ENCODE results near the gene NAXE.
"Not testable (repeated sequence)": the region's sequence is repeated elsewhere in the genome, so short reads cannot be mapped to it uniquely, and the experiment has no call there.

Gene NAXE

DNA sequence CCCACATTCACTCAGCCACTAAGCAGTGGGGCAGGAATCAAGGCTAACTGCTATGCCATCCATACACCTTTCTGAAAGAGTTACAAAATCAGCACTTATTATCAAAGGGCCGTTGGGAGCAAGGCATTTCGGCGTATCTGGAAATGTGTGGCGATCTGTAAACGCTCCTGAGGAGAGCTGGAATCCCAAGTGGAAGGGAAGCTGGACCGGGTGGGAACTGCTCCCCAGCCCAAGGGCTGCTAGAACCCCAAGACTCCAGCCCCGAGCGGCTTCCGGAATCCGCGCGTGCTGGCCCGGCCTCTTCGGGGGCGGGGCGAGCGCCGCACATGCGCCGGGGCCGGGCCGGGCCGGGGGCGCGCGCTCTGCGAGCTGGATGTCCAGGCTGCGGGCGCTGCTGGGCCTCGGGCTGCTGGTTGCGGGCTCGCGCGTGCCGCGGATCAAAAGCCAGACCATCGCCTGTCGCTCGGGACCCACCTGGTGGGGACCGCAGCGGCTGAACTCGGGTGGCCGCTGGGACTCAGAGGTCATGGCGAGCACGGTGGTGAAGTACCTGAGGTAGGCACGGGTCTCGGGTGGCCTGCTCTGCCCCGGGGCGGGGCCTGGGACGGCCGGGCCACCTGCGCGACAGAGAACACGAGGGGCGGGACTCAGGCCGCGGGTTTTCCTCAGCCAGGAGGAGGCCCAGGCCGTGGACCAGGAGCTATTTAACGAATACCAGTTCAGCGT, at the start of gene NAXE:
Gene NAXE (plus strand): TSS at position 345 of the 726 bp plus-strand sequence. CDS start 29 bp downstream, at position 374.
- peak; percentile 72 for DNase-seq

DNA sequence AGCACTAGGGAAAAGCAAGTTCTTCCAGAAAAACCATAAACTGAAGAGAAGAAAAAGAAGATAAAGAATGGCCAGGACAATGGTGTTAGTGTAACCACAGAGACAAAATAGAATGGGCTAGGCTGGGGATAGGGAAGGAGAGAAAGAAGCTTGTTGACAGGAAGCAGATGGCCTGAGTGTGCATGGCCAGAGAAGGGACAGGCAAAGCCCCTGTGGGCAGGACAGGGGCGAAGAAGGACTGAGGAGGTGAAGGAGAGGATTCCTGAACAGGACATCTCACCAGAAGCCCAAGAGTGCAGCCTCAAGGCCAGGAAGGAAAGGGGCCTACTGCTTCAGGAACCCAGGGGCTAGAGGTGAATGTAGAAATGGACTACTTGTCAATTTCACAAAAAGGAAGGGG, 48.5 kb upstream of the NAXE start:
- no peak for DNase-seq

DNA sequence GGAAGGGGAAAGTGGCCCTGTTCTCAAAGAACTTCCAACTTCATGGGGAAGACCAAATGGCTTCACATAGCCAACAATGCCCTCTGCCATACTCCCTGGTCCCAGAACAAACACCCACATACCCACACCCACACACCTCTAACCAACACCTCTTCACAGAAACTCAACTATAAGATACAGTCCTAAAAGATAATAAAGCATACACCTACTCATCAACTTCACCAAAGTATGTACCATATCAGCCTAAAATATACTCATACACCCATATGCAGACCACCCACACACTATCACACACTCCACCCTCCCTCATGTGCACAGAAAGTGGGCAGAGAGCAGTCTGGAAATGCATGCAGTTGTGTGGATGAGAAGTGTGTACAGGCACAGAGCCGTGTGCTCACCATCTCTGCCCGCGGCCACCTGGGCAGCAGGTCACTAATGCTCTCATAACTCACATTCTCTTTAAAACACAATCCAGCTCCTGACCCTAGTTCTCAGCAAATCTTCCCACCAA, 46.9 kb upstream of the NAXE start:
- no peak for DNase-seq

DNA sequence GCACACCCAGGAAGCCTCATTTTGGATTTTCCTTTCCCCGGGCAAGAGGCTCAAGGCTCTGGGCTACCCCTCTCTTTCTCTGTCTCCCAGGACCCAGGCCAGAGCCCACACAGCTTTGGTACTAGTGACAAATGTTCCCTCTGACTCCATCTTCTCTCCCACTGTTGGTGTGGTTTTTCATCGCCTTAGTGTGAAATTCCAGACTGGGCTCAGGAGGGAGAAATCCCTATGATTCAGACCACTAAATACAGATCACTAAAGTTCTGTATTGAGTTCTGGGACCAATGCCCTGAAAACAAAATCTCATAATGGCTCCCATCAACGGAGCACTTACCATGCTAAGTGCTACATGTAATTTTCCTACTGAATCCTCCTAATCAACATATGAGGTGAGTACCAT, 45.3 kb upstream of the NAXE start:
- DNase-seq = no peak

DNA sequence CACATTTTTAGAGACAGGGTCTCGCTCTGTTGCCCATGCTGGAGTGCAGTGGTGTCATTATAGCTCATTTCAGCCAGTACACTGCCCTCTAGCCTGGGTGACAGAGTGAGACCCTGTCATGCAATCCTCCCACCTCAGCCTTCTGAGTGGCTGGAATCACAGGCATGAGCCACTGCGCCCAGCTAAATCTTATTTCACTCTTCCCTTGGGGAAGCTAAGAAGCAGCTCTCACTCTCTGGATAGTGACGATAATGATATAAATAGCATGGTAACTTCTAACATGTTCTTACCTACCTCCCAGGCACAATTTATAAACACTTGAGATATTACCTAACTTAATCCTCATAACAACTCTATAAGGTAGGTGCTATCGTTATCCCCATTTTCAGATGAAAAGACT, 44.1 kb upstream of the NAXE start:
- DNase-seq = no peak

DNA sequence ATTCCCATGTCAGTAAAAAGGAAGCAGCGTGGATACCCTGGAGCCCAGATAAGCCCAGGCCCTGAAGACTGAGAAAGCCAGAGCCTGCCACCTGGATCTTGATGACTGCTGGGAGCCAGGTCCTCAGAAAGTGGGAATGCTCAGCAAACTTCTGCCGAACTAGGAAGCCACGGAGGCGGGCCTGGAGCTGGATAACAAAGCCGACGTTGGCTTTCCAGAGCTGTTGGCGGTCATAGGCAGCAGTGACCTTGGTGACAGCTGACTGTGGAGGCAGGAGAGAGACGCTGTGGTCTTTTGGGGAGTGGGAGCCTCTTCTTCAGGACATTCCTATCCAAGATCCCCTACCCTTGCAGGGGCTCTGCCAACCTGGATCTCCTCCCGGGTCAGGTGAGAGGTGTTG, 43.6 kb upstream of the NAXE start:
- no peak for DNase-seq

DNA sequence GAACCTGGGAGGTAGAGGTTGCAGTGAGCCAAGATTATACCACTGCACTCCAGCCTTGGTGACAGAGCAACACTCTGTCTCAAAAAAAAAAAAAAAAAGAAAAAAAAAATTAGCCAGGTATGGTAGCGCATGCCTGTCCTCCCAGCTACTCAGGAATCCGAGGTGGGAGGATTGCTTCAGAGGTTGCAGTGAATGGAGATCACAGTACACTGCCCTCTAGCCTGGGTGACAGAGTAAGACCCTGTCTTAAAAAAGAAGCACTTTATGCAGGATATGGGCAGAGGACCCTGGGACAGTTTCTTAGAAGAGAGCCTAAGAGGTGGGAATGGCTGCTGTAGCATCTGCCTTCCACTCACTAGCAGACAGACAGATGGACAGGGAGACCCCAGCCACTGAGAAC, 42.2 kb upstream of the NAXE start:
- DNase-seq = no peak

DNA sequence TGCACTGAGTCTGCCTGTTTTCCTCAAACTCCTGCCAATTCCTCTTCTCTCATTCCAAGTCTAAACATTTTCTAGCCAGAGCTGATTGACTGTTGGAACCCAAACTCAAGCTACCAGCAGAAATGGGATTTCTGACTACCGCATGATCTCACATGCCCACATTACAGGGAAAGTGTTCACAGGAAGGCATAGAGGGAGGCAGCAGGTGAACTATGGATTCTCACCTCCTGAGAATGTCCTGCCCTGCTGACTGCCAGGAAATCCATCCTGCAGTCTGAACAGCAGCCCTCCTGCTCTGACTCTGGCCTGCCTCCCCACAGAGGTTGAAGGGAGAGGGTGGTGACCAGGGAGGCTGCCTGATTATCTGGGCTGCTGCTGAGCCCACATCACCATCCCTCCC, 41.7 kb upstream of the NAXE start:
- no peak for DNase-seq

DNA sequence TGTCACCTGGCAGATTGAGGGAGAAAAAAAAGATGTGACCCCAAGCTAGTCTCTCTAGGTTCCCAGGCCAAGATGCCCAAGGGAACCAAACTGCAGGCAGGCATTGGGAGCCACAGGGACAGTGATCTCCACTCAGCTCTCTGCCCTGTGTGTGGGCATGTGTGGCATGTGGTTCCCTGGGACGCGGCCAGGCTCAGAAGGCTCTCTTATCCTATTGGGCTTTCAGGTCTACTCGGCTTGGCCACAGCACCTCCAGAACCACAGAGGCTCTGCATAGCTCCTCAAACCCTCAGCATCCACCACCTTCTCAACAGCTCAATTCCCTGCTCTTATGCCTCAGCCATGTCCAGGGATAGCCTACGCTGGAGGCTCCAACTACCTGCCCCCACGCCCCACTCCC, 41.2 kb upstream of the NAXE start:
- DNase-seq = no peak

DNA sequence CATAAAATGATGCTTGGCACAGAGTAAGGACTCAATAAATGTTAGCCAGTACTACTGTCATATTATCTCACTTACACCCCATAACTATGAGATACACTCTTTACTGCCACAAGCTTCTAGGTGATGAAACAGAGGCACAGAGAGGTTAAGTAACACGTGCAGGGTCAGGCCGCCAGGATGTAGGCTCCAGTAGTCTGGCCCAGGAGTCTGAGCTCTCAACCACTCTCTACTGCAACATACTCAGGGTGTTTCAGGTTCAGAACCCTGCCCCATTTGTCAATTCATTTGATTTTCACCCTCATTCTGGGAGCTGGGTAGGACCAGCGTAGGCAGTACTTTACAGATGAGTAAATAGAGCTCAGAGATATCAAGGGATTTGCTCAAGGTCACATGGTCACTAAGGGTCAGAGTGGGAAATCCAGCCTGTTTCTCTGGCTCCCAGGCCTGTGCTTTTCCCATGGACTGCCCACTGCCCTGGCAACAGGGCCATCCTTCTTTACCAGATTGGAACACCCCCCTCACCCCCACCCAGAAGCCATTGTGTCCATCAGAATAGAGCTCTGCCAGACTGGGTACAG, 40.4 kb upstream of the NAXE start:
- no peak for DNase-seq

DNA sequence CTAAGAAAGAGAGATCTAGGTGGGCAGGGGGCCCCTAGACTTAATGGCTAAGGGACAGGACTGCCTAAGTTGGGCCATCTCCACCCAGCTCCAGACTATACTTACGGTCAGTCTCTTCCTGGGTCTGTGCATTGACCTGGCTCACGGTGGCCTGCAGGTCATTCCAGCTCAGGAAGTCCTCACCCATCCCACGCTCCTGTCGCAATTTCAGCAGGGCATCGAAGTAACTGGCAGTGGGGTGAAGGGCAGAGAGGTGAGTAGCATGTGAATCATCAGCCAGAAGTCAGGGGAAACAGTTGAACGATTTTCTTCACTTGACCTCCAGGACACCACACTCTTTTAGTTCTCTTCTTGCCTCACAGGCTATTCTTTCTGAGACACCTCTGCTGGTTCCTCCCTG, 39.7 kb upstream of the NAXE start:
- no peak for DNase-seq

DNA sequence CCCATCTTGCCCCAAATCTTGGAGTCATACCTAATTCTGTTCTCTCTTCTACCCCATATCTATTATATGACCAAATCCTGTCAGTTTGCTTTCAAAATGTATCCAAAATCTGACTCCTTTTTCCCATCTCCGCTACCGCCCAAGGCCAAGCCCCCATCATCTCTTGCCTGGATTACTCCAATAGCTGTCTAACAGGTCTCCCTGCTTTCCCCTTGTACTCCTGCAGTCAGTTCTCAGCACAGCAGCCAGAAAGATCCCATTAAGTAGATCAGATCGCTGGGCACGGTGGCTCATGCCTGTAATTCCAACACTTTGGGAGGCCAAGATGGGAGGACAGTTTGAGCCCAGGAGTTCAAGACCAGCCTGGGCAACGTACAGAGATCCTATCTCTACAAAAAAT, 39.1 kb upstream of the NAXE start:
- no peak for DNase-seq

DNA sequence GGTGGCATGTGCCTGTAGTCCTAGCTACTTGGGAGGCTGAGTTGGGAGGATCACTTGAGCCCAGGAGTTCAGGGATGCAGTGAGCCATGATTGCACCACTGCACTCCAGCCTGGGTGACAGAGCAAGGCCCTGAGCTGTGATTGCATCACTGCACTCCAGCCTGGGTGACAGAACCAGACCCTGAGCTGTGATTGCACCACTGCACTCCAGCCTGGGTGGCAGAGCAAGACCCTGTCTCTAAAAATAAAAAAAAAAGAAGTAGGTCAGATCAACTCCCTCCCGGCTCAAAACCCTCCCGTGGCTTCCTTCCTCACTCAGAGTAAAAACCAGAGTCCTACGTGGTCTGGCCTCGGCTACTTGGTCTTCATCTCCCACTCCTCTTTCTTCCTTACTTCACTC, 38.6 kb upstream of the NAXE start:
- DNase-seq = not testable (repeated sequence)

DNA sequence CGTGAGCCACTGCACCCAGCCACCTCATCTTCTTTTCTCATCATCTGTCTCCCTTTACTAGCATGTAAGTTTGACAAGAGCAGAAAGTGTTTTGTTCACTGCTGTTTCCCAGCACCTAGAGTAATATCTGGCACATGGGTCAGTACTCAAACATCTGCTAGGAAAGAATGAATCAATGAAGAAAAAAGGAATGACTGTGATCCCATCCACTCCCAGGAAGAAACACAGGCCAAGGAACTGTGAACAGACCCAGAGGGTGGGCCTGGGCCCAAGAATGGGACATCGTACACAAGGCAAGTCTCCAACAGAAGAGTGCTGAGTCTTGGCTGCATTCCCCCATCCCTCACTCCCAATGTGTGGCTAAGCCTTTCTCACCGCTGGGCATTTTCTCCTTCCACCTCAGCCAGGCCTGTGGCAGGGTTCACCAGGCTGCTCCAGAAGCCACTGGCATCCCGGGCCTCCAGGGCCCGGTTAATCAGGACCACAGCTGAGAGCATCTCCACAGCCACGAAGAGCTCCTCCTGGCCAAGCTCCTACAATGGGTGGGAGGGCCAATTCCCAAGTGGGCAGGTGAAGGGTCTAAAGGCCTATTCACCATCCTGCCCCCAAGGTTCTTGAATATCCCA, 37.6 kb upstream of the NAXE start:
- DNase-seq = no peak

DNA sequence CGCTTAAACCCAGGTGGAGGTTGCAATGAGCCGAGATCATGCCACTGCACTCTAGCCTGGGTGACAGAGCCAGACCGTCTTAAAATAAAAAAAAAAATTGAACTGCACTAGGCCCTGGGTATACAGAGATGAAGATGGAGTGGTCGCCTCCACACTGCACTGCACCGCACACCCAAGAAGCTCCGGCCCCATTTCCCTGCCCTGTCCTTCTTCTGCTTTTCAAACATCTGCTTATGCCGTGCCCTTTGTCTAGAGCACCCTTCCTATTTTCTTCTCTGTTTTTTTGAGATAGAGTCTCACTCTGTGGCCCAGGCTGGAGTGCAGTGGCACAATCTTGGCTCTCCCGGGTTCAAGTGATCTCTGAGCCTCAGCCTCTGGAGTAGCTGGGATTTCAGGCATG, 36.6 kb upstream of the NAXE start:
- no peak for DNase-seq

DNA sequence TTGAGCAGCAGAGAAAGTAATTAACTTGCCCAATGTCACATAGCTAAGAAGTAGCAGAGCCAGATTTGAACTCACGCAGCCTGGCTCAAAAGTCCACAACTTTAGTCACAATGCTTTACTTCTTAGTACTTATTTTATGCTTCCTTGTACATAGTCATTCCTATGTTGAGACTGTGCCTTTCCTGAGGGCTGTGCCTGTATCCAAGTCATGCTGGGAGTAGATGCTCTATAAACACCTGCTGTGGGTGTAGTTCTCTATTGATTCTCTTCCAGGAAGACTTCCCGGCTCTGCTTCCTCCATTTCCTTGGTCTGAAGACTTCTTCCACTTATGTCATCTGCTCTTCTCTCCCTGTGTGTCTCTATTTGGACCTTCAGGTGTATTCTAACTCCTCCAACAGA, 35.9 kb upstream of the NAXE start:
- no peak for DNase-seq

DNA sequence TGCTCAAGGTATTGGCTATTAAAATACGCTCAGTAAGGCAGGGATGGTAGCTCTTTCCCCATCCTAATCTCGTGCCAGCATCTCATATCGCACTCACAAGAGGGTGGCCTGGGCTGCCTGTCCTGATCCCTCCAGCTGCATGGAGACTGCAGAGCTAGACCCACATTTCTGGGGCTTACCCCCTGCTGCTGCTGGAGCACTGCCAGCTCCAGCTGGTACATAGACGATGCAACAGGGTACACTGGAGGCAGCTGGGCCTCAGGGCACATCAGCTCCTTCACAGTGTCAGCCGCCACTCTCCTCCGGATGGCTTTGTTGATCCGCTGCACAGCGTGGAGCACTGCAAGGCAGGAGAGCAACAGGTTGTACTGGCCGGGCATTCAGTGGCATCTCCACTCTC, 35.2 kb upstream of the NAXE start:
- DNase-seq = no peak

DNA sequence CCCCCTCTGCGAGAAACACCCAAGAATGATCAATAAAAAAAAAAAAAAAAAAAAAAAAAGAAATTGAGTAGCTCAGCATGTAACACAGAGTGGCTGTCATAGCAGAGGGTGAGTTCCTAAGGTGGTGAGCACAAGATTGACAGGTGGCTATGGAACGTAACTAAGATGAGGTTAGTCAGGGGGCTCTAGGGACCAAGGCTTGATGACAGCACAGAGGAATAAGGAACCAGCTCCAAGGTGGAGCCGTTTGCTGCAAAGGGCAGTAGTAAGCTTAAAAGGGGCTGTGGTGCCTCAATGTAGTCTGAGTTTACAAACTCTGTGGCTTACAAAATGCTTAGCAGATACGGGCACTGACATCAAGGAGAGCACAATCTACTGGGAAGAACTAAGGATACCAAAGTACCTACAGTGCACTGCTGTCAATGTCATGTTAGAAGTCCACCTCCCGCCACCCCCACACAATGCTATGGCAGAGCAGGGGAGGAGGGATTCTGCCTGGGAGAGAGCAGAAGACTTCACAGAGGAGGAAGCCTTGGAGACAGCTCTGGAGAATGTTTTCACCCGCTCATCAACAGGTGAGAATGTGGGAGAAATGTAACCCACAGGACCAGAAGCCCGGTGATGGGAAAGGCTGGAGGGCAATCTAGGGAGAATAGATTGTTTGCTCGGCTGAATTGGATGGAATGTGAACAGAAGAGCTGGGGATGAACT, 32.3 kb upstream of the NAXE start:
- no peak for DNase-seq

DNA sequence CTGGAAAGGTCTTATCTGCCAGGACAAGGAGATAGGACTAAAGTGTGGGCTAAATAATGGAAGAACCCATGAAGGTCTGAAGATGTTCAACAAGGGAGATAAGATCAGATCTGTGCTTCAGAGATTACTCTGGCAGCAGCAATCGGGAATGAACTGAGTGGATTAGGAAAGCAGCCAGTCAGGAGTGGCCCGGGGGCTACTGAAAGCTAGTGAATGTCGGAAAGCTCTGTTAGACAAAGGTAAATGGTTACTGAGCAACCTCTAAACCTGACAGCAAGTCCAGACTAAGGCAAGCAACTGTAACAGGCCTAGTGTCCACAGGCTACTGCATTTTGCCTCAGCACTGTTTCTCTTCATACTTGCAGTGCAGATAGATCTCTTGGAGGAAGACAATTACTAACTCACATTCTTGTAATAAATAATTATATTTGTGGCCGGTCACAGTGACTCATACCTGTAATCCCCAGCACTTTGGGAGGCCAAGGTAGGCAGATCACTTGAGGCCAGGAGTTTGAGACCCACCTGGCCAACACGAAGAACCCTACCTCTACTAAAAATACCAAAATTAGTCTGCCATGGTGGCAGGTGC, 31.7 kb upstream of the NAXE start:
- no peak for DNase-seq

DNA sequence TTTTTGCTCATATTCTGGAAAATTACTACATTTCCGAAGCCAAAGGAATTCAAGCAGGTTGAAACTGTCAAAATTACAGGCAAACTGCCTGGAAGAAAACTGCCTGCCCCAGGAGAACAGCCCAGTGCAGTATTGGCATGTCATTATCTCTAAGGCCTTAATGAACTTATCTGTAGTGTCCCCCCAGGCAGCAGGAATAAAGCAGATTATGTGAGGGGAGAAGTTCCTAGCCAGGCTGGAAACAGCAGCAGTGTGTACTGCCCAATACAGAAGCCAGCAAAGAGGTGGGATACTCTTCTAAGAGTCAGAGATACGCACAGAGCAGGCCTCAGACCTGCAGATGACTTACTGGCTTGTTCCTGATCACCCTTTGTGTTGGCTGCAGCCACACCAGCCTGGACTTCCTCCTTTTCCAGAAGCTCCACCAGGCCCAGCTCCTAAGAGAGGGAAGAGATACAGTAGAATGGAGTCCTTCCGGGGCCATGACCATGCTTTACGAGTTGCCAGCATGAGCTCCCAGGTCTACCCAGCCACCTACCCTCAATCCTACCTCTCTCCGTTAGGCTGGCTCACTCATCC, 30.9 kb upstream of the NAXE start:
- no peak for DNase-seq

DNA sequence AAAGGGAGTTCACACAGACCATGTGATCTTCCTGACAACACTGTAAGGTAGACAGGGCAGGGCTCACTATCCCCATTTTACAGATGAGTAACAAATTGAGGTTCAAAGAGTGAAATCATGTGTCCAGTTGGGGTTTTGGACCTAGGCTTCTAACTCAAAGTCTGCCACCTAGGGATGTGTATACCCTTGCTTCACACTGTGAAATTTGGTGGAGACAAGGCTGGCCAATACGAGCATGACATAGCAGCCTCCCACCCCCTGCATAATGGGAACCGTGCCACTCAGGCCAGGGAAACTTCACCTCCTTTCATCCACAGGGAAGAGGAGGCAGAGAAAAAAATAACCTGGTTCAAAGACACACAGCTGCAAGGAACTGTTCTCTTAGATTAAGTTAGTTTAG, 26.1 kb upstream of the NAXE start:
- no peak for DNase-seq

DNA sequence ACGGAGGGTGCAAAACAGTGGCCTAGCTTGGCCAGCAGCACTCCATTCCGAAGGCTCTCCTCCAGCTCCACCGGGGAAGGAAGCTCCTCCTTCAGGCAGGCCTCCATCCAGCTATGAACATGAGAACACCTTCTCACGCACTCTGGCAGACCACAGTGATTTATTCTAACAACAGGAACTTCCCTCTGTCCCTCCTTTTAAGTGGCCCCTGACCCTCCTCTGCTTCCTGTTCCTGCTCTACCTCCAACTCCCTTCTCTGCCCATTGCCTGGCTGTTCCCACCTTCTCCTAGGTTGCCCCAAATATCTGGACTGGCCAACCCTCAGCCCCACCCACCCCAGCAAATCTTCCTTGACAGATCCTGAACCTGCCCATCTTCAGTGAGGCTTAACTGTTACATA, 25.1 kb upstream of the NAXE start:
- no peak for DNase-seq

DNA sequence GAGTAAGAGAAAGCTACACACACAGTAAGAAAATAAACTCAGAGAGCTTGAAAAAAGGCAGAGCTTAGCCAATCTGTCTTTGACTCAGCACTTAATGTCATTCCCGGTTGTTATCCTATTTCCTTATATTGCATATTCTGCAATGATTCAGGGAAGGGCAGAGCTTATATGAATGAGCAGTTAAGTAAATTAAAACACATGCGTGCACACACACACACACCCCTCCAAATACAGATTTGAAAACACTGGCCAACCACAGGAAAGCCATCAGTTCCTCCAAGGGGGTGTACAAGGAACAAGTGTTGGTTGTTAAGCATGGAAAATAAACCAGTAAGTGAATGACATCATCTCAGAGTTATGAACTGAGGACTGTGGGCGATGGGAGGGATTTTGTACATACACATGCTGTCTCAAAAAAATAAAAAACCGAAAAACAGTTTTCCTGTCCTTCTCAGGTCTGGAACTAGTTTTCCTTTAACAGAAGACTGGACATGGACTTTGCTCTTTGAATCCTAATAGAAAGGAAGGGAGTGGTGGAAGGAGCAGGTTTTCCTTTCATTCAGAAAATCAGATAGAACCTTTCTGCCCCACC, 20.2 kb upstream of the NAXE start:
- no peak for DNase-seq
